AG04449 (cell line): Measurements from ENCODE around the gene RIPPLY1.

ENCODE experiments used
- CTCF ChIA-PET: fragments of 350-600 bp; formaldehyde crosslinking; extraction: SDS; loops from one replicate; lab custom pipeline; 2021; ENCODE audit warnings: antibody characterized with exemption; lab: Yijun Ruan, JAX
- POLR2A ChIA-PET: fragments of 400-600, 350-600 bp; formaldehyde crosslinking; extraction: SDS; loops from one replicate; lab custom pipeline; 2020; ENCODE audit warnings: antibody characterized with exemption, inconsistent platforms; lab: Yijun Ruan, JAX
- DNase-seq: peaks from one replicate; pipeline ENCODE4 v3.0.0-alpha.2; 2010; ENCODE audit warnings: low read depth, low spot score
- H3K4me3 ChIP-seq: 2 replicates; pipeline ENCODE4 v1.5.1; 2011; ENCODE audit warnings: low read depth, mild to moderate bottlenecking, control low read depth, low read length
- CTCF ChIP-seq: IDR thresholded peaks from one replicate; pipeline ENCODE4 v1.5.1; 2011; ENCODE audit warnings: mild to moderate bottlenecking, moderate library complexity, low read length, control low read depth, inconsistent platforms; ENCODE audit not compliant: insufficient read depth; ENCODE audit errors: missing control alignments

RIPPLY1 gene

GRCh38 chrX:106927023-106927422 is 23.9 kb upstream of the RIPPLY1 start:
- no peak for DNase-seq
- H3K4me3 ChIP-seq: no peak overlapping the region
- CTCF ChIA-PET: no interaction called here
- no peak for TF ChIP-seq CTCF
- POLR2A ChIA-PET: no interaction called here

- CTCF ChIA-PET: interaction anchor here (1.4 kb wide), 1 partner anchor 11 kb away, joined by 4 read pairs; no protein-coding TSS in a partner anchor
- DNase-seq: no peak
- H3K4me3 ChIP-seq: no peak overlapping the region
- TF ChIP-seq CTCF: no peak
- POLR2A ChIA-PET: no interaction called here
These were observed 18.5 kb upstream of the RIPPLY1 start for GRCh38 chrX:106921637-106922036.

- no peak within 1 kb of the TSS for H3K4me3 ChIP-seq
- POLR2A ChIA-PET: no interaction called here
- CTCF ChIA-PET: no interaction called here
These were observed 16.9 kb upstream of the RIPPLY1 start, which contains the start of gene CLDN2 for GRCh38 chrX:106919932-106920452. CLDN2 (plus strand) TSS chrX:106920402; CDS start chrX:106928229, 7,827 bp downstream.

GRCh38 chrX:106917830-106918500 is 14.8 kb upstream of the RIPPLY1 start:
- TF ChIP-seq CTCF: no peak
- POLR2A ChIA-PET: no interaction called here
- no peak overlapping the region for H3K4me3 ChIP-seq
- no peak for DNase-seq
- CTCF ChIA-PET: interaction anchor here (1.6 kb wide), 1 partner anchor 35 kb away, joined by 3 read pairs; no protein-coding TSS in a partner anchor

More at GRCh38 chrX:106919932-106920452, 16.9 kb upstream of the RIPPLY1 start, which contains the start of gene CLDN2:
- TF ChIP-seq CTCF: no peak
- DNase-seq: no peak

GRCh38 chrX:106912864-106913263 is 9.7 kb upstream of the RIPPLY1 start:
- ChIA-PET CTCF (interaction anchor here (1.3 to 7.5 kb wide), 2 partner anchors 14 to 19 kb away, joined by 3 to 34 read pairs; no protein-coding TSS in a partner anchor), POLR2A (no interaction called here)
- H3K4me3 ChIP-seq: no peak overlapping the region
- no peak for DNase-seq
- TF ChIP-seq CTCF: no peak

GRCh38 chrX:106906361-106906760 is 3.2 kb upstream of the RIPPLY1 start:
- TF ChIP-seq CTCF: no peak

More at GRCh38 chrX:106906361-106906760, 3.2 kb upstream of the RIPPLY1 start:
- CTCF ChIA-PET: no interaction called here
- POLR2A ChIA-PET: no interaction called here
- H3K4me3 ChIP-seq: no peak overlapping the region
- no peak for DNase-seq
